Activated CD4-positive, alpha-beta T cell treated with anti-CD3 and anti-CD28 coated beads, Interleukin-2, amount 50 U/mL, for 4 hours (primary cell): ENCODE results near the gene LDLRAD4.

ENCODE experiments used
- DNase-seq, 2 experiments: peaks; one replicate each; pipeline ENCODE4 v3.0.0-alpha.2; 2020

LDLRAD4 gene

DNA sequence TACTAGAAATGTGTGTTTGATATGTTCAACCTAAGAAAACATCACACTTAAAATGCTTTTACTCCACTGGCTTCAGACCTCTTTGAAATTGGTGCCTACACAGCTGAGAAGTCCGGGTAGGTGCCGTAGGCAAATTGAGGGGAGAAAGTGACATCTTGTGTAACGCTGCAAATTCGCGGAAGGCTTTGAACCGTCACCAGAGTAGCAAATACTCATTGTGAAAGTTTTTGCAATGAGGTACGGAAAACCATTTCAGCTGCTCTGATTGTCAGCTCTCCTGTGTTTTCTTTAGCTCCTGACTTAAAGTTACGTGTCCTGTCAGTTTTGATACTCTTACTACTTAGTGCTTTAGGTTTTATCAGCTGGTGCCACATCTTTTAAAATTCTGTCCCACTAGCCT, 283.3 kb downstream of the LDLRAD4 start:
- DNase-seq = peak in 1 of 2 experiments; percentile 12

DNA sequence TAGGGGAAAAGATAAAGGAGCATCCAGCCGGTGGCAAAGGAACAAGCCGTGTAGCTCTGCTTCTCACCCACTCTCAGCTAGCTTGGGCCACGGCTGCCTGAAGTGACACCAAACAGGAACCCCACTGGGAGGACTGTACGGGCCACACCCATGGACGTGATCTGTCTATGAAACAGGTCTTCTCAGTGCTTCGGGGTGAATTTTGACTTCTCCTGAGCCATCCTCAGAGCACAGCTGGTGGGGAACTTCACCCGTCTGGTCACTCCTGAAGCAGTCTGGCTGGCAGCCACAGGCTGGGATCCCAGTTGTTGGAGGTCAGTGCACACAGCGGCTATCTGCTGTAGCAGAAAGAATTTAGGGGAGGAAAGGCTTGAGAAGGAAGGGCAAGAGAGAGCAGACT, 284.0 kb downstream of the LDLRAD4 start:
- DNase-seq = no peak

DNA sequence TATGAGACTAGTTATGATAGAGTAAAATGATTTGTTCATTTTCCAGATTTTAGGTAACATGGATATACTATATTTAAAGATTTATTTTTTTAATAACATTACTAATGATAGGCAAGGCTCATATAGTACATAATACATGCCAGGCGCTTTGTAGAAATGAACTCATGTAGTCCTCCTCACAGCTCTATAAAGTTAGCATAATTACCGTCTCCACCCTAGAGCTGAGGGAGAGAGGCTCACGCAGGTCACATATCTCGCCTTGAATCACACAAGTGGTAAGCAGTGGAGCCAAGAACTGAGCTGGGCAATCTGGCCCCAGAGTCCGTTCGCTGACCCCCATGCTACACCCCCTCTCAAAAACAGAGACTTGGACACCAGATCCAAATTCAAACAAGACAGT, 285.3 kb downstream of the LDLRAD4 start:
- no peak for DNase-seq

DNA sequence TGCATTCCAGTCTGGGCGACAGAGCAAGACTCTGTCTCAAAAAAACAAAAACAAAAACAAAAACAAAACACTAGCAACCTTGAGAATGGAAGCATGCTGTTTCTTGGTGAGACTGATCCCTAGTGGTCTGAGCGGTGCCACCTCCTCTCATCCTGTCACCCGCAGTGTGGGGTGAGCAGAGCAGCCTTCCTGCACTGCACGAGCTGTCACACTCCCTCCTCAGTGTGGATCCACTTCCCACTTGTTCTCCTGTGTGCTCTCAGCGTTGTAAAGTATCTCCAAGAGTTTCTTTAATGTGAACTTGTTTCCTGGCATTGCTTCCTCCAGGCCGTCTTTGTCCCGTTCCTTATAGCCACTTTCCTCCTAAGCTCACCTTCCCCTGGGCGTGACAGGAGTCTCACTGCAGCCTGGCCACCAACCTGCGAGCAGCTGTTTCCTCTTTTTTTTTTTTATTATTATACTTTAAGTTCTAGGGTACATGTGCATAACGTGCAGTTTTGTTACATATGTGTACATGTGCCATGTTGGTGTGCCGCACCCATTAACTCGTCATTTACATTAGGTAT, 287.3 kb downstream of the LDLRAD4 start:
- DNase-seq = no peak

DNA sequence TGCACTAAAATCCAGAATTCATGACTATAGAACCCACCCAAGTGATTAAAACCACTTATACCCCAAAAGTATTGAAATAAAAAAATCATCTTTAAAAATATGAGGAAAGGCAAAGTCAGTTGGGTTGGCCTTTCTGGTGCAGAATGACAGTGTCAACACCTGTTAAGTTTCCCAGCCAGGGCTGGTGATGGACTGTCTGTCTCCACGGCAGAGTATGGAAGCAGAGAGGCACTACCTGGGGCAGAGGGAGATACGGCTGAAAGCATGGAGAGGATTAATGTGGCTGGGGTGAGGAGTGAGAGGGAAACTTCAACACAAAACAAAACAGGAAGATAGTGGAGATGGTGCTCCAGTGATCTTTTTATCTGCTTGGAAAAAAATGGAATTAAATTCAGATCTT, 292.0 kb downstream of the LDLRAD4 start:
- DNase-seq = no peak

DNA sequence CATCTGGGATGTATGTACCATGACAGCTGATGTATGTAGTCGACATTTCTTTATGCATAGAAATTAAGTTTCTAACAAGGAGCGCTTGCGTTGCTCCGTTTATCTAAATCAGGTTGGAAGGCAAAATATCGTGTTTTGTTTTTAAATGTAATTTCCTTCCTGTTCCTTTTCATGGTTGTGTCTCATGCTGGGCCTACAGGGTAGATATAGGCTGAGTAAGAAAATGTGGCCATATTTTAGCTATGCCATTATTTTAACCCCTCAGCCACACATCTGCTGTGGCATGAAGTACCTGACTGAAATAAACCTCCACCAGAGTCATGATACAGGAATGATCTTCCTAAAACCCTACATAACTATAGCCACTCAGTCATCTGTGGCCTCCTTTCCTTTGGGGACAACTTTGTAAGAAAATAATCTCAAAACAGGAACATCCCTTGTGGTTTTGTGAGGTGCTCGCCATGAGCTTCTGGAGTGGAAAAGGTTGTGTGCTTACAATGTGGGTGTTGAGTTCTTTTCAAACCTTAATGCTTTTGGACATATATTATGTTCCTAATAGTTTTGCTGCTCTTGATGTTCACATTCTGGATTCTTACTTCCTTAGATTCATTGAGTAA, 293.5 kb downstream of the LDLRAD4 start:
- DNase-seq = no peak

DNA sequence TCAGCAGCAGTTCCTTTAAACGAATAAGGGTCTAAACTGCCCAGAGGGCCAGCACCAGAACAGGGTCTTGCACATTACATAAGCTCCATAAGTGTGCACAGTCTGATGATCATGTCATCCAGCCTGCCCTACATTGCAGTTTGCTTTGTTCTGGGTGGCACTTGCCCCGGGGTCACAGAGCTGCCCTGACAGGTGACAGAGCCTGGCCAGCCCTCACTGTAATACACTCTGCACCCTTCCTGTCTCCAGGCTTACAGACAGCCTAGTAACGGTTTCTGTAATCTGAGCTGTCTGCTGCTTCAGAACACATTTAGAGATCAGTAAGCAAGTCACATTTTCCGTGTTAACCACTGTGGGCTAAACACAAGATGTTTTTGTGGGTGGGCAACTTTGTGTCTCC, 294.5 kb downstream of the LDLRAD4 start:
- no peak for DNase-seq

DNA sequence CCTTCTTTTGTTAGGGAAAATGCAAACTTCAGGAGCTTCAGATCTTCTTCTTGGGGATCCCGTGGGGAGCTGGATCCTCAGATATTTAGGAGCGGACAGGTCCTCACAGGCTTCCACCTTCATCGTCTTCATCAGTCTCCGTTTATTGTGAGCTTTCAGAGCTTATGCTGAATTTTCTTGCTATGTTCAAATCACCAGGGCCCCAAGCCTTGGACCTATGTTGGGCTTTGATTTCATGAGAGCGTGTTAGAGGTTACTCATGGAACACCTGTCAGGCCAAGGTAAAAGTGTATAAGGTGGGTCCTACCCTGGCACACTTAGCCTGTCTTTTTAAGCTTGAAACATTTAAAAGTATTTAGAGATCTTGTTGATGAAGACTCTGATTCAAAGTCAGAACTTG, 294.9 kb downstream of the LDLRAD4 start:
- no peak for DNase-seq

DNA sequence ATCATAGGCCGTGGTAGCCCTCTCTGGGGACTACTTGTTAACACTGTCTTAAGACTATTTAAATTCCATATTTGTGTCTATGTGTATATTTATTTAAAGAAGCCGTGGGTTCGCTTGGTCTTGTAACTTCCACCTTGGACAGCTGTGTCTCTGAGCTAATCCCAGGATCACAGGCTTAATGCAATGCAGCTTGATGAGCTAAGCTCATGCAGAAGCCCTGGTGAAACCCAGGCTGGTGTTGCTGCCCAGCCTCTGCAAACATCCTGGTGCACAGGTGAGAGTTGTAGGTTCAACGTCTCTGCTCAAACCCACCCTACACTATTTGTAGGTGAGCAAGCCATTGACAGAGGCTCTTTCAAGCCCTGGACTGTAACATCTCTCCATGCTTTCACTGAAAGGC, 296.0 kb downstream of the LDLRAD4 start:
- no peak for DNase-seq

DNA sequence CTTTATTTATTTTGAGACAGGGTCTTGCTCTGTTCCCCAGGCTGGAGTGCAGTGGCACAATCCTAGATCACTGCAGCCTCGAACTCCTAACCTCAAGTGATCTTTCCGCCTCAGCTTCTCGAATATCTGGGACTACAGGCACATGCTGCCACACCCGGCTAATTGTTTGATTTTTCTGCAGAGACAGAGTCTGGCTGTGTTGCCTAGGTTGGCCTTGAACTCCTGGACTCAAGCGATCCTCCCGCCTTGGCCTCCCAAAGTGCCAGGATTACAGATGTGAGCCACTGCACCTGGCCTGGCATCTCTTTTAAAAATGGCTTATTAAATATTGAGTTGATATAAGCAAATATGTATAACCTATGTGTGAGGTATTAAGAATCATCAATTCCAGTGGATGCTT, 298.3 kb downstream of the LDLRAD4 start:
- no peak for DNase-seq

DNA sequence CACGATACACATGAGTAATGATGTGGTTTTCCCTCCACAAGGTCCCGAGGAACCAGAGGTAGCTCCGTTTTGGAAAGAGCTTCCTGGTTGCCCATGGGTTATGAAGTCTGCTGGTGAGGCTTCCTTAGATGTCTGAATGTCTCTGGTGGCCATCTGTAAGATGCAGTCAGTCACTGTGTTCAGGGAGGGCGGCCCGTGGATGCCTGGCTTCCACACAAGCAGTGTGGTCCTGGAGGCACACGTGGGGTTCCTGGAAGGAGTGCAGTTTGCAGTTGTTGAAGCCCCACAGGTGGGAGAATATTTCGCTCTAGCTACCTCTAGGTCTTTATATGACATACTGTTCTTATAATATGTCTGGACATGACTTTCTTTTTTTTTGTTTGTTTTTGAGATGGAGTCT, 298.8 kb downstream of the LDLRAD4 start:
- DNase-seq = no peak

DNA sequence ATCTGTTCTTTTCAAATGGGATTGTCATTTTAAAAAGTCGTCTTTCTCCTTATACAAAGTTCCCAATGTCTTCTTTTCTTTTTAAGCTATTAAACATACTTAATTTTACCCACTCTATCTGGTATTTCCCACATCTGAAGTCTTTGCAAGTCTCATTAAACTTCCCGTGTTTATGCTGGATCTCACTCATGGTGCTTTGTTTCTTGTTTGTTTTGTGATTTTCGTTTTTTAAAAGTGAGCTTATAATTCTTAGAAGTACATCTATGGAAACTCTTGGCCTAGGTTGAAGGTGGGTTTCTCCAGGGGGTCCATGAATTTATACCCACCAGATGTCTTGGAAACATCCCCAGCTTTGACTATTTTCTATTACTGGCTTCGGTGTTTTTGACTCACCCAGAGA, 299.8 kb downstream of the LDLRAD4 start:
- no peak for DNase-seq

DNA sequence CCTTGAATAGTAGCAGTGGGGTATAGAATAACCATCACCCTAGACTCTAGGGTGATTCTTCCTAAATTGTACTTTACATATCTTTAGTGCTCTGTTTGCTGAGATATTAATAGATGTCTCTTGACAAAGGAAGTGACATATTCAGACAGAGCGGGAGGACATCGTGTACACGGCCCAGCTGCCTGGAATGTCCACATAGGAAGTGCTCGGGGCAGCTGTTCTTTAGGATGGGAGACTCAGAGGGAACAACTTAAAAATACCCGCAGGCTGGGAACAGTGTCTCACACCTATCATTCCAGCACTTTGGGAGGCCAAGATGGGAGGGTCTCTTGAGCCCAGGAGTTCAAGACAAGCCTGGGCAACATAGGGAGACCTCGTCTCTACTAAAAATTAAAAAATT, 301.7 kb downstream of the LDLRAD4 start:
- DNase-seq = no peak

DNA sequence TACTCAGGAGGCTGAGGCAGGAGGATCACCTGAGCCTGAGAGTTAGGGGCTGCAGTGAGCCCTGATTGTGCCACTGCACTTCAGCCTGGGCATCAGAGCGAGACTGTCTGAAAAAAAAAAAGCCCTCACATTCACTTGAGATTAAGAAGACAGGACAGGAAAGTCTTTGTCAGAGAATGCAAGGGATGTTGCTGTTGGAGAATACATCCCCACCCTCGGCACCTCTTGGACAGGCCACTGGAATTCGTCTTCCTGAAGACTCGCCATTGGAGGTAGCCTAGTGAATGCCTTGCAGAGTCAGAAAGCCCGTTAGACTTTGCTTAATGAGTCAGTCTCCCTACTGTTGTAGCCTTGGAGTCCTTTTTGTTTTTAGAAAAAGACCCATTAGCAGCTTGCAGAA, 302.2 kb downstream of the LDLRAD4 start:
- DNase-seq = no peak

DNA sequence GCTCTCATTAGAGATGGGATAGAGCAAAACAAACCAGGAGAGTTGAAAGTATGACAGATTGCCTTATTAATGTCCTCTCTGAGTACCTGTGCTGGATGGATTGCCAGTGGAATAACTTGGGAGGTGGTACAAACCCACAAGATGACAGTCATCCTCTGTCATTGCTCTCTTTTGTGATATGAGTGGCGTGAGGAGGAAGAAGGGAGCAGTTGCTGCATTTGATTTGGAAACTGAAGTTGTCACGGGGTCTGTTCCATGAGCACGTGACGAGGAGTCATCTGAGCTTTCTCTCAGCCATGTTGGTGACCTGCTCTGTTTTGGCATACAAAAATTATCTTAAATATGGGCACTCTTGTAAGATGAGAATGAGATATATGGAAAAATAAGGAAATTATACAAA, 302.9 kb downstream of the LDLRAD4 start:
- DNase-seq = no peak

DNA sequence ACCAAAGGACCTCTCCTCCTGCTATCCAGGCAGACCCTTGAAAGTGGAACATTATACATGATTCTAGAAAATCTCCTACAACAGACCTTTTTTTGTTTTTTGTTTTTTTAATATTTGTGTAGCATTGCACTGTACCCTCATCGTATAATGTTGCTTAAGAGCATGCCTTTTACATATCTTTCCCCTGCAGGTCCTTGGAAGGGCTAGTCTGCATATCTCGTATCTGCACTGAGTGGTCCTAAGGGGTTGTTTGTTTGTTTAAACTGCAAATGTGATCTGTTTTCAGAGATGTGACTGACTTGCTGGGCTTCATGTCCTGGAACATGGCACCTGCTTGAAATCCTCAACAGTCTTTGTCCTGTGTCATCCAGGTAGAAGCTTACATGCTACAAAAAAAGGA, 303.7 kb downstream of the LDLRAD4 start:
- no peak for DNase-seq

DNA sequence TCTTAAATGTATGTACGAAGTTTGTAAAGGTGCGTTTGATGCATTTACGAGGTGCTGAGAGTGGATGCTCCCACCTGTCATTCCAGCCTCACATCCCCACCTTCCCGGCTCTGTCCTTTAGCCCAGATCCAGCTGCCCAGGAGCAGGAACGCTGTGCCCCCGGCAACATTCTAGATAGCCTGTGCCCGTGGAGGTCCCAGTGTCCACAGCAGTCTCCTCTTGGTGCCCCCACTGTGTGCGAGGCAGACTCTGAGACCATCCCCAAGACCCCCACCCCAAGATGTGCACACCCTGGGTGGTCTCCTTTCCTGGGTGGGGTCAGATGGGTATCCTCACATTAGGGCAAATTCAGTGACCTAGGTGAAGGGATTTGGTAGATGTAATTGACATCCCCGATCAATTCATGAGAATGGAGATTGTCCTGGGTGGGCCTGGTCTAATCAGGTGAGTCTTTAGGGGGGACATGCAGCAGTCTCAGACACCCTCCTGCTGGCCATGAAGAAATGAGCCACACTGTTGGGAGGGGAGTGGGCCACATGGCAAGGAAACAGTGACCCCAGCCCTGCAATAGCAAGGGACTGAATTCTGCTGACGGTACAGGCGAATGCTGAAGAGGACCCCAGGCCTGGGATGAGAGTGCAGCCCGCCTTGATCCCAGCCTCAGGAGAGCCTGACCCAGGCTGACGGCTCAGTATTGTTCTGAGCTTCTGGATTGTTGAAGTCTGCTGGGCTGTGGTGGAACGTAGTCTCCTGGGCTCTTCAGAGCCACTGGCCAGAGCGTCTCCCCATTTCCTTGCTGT, 304.5 kb downstream of the LDLRAD4 start:
- DNase-seq = no peak

DNA sequence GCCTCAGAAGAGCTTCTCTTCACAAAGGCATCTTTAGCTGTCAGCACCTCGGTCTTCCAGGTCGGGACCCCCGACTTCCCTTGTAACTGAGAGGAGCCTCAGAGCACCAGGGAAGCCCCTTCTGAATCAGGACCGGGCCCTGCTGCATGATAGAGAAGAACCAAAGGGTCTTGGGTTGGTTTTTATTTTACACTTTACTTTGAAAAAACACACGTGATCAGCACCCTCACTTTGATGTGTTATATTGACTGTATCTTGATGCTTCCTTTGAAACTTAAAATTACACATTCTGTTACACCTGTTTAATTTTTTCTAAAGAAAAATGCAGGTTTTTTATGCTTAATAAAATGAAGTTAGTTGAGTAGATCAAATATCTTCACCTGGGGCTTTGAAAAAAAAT, 305.5 kb downstream of the LDLRAD4 start:
- no peak for DNase-seq

DNA sequence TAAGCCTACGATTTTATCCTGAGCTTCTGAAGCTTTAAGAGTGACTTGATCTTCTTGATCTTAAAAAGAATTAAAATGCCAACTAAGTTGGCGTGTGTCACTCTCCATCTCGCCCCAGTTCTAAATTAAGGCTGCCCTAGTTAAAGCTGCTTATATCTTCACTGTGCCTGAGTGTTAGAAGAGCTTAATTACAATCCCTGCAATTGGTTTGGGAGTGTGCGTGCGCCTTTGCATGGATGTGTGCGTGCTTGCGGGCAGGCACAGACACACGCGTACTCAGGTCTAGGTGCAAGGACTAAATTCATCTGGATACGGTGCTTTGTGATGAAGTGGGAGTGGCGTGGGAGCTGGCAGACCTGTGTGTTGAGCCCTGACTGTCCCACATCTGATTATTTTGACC, 306.3 kb downstream of the LDLRAD4 start:
- no peak for DNase-seq

DNA sequence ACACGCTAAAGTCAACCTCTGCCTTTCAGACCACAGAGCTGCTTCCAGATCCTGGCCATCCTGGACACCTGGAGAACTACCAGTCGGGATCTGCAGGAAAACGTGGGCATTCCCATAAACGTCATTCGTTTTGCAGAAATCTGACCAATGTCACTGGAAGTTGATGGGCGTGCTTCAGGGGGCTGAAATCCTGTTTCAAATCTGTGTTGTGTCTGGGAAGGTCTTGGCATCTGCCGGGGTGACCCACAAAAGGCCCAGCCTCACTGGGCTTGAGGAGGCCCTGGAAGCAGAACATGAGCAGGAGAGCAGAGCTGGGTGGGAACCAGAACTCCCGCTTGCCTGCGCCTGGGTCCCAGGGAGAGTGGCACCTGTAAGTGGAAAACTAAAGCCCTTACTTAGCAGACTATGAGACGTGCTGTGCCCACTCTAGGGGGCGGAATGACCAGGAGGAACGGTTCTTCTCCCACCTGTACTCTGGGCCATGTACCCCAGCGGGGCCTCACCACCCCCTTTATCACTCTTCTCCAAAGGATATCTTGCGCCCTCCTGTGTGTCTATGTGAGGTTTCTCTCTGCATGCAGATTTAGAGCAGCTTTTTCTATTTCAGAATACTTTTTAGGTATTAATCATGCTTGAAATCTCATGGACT, 306.9 kb downstream of the LDLRAD4 start:
- no peak for DNase-seq

DNA sequence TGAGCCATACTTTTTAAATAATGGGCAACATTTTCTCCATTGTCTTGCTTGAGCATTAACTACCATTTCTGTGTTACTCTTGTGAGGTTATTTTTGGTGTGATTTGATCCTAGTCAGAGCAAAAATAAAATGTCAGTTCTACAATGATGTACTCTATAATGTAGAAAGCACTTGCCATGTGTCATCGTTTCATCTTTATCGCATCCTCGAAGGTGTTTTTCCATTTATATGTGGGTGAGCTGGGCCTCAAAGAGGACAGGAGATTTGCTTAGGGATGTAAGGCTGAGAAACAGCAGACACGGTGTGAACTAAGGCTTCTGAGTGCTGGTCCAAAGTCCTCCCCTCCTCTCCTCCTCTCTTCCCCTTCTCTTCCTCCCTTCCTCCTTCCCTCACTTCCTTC, 308.0 kb downstream of the LDLRAD4 start:
- DNase-seq = no peak

DNA sequence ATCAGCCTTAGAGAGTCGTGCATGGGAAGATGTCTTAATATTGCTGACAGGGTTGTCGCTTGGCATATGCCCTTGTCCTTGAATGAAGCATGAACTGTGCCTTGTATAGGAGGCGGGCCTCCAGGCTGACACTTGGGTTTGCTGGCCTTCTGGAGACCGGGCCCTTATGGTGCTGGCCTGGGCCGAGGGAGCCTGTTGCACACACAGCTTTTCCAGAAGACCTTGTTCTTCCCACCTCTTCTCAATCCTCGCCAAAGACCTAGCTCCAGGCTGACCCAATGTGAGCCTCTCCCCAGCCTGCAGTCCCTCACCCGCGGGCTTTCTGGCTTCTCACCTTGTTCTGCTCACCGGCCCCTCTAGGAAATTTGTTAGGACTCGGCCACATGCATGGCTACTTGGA, 308.7 kb downstream of the LDLRAD4 start:
- DNase-seq = no peak

DNA sequence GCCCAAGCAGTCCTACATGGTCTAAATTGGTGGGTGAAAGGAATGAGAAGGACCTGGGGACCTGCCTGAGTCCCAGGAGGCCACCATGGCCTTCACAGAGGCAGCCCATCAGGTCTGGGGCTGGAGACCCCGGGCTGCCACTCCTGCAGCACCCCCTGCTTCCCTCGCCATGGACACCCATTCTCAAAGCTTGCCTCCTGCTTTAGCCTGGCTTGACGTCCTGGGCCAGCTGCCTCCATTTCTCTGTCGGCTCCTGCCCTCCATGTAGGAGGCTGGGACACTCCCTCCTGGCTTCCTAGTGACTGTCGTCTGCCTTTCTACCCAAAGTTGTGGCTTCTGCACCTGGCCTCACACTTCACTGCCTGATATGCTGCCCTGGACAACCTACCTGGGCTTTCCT, 309.2 kb downstream of the LDLRAD4 start:
- DNase-seq = no peak

DNA sequence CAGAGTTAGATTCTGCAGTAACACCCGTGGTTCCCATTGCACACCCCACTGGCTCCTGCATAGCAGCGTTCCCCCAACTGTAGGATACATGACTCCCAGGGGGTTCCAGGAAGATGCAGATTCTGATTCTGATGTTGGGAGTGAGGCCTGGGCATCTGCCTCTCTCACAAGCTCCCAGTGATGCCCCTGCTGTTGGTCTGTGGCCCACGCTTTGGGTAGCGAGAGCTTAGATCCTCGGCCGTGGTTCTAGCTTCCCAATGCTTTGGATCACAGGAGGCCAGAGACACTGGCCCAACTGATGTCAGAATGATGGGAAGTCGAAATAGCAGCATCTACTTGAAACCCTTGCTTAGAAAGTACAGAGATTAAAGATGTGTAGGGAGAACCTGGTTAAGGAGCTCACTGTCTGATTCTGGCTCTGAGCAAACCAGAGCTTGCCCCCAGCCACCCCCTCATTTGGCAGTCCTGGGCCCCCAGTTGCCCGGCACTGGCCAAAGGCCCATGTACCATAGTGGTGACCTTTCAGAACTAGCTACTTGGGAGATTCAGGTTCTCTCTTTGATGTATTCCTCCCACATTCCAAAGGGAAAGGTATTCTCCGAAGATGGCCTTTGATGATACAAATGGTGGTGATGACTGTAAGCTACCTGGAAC, 310.3 kb downstream of the LDLRAD4 start:
- no peak for DNase-seq
